Stimulated activated CD8-positive, alpha-beta memory T cell treated with anti-CD3 and anti-CD28 coated beads, Interleukin-7, amount 100 ng/mL, for 1 hour (primary cell): ENCODE results near the gene SRCAP.
"Not testable (repeated sequence)": the region's sequence is repeated elsewhere in the genome, so short reads cannot be mapped to it uniquely, and the experiment has no call there.

Experiments
- DNase-seq, 2 donors: peaks; one replicate each; pipeline ENCODE4 v3.0.0-alpha.2; 2020; ENCODE audit warnings: low read depth in 2 of 2

Gene SRCAP

DNA sequence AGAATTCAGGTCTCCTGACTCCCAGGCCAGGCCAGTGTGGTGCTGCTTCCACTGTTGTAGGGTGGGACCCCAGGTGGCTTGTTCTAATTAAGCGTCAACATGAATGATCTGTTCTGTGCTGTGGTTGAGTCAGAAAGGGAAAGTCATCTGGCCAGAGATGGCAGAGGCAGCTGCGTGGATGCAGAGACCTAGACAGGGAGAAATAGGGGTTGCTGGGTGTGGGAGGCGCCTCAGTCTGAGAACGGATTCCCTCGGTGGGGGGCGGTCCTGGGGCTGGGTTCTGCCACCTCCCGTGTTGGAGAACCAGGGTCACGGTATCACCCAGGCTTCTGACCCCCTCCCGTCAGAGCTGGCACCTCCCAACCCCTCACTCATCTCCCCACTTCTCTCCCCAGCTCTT lies 35.2 kb upstream of the SRCAP start:
- no peak for DNase-seq

GRCh38 chr16:30664616-30665109 lies 34.3 kb upstream of the SRCAP start:
- DNase-seq = no peak

DNA sequence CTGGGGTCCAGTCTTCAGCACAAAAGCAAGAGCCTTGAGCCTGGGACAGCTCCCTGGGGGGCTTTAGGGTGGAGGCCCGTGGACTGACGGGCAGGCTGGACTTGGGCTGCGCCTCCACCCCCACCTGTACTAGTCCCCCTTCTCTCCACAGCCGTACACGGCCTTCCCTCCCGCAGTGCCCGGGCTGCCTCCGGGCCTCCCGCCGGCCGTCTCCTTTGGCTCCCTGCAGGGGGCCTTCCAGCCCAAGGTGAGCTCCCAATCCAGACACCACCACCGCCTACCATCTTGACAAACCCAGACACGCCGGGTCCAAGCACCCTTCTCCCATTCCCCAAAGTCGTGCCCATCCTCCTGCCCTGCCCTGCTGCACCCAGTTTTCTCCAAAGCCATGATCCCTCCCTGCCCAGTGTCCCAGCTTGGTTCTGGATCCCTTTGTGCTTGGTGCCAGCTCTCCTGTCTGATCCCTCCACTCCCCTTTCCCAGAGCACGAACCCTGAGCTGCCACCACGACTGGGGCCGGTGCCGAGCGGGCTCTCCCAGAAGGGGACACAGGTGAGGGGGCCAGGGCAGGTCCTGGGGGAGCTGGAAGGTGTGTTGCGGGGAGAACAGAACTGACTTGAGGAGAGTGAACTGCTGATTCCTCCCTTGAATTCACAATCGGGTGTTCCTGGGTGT lies 33.7 kb upstream of the SRCAP start:
- DNase-seq = no peak

DNA sequence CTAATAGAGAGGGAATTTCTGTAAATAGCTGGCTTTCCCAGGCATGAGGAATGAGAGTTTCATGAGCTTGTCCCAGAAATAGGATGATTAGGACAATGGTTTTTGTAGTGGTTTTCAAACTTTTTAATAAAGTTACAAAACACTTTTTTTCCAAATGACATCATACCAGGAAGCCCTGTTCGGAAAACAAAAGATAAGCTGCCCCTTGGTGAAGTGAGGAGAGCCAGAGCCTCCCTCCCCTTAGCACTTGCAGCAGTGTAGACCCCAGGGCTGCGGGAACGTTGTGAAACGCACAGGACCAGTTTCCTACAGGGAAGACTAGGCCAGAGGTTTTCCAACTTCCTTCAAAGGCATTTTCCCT lies 33.2 kb upstream of the SRCAP start:
- DNase-seq = no peak

- no peak for DNase-seq
Observed at GRCh38 chr16:30666681-30667080, 32.3 kb upstream of the SRCAP start.

- DNase-seq = no peak
Observed at GRCh38 chr16:30667361-30667905, 31.5 kb upstream of the SRCAP start.

- no peak for DNase-seq
Observed at GRCh38 chr16:30668393-30668792, 30.6 kb upstream of the SRCAP start.

GRCh38 chr16:30669026-30669902 lies 29.7 kb upstream of the SRCAP start:
- no peak for DNase-seq

DNA sequence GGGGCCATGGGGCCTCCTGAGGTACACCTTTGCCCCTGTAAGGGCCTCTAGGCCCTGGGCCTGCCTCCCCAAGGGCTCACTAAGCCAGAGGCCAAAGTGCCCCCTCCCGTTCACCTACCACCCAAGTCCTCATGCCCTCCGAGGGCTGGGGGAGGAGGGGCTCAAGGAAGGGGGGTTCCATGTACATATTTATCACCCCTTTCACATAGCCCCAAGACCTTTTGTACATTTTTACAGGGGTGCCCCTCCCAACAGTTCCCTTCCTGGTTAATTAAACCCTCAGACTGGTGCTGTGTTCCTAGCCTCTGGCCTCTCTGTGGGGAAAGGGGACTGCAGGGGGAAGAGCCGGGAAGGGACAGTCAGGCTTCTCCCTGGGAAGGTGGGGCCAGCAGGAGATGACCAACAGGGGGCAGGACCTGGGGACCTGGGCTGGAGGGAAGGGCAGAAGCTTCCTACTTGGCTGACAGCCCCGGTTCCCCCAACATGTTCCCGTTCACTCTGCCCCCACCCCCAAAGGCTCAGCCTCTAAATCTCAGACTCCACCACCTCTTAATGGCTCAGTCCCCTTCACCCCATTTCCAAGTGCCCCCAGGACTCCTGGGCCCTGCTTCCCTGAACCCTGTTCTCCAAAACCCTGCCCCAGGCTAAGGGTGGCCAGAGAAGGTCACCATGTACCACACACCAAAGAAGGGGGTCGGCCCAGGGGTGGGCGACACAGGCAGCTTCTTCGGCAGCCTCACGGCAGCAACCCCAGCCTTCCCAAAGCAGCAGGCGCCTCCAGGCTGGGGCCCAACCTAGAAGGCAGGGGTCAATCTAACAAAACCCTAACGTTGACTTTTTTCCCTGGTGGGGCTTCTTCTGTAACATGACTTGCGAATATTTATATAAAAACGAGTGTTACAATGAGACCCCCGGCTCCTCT lies 28.8 kb upstream of the SRCAP start:
- no peak for DNase-seq

- no peak for DNase-seq
Observed at GRCh38 chr16:30675143-30675542, 23.8 kb upstream of the SRCAP start.

DNA sequence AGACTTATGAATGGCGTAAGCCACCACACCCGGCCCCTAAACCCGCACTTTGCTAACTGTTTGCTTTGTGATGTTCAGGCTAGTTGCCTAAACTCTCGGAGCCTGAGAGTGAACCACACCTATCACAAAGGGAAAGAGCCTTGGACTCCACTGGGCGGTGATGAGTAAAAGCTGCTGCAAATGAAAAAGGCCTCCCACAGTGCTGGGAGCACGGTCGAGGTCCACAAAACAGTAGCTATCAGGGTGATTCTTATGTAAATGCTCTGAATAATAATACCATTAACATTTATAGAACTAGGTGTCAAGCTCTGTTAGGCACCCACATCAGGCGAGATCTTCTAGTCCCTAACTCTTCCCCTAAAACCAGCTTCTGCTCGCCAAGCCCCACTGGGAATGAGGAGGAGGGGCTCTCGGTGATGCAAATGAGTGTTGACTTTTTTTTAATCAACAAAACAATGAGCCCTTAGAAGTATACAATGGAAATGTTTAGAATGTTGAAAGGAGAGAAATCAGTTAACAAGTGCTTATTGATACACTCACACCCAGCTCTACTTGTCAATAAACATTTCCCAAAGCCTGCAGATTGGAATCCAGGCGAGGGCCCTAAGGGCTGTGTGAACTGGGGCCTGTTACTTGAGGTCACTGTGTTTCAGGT lies 20.9 kb upstream of the SRCAP start:
- no peak for DNase-seq

DNA sequence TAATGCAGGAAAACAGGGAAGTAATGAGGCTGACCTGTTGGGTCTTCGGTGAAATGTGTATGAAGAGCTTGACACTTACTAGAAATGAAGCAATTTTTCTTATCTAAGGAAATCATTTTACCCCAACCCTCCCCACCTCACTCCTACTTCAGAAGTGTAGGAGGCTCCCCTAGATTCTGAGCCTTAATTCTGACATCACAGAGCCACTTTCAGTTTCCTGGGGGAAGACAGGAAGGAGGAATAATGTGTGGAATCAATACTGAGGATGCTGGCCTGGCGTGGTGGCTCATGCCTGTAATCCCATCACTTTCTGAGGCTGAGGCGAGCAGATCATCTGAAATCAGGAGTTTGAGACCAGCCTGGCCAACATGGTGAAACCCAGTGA lies 20.4 kb upstream of the SRCAP start:
- DNase-seq = no peak

- DNase-seq = no peak
Observed at GRCh38 chr16:30680326-30680725, 18.6 kb upstream of the SRCAP start.

DNA sequence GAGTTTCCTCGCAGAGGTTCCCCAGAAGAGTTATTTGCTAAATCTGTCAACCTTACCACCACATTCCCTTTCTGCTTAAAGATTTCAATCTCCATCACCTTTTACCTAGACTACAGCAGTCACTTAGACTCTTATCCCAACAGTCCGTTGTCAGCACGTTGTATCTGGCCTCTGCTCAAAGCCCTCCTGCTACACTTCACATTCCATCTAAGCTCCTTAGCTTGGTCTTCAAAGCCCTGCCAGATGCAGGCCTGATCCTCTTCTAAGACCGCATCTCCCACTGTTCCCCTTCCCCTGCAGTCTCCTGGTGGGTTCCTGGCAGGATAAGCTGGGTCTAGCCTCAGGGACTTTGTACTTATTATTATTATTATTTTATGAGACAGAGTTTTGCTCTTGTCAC lies 10.3 kb upstream of the SRCAP start:
- no peak for DNase-seq

- DNase-seq = no peak
Observed at GRCh38 chr16:30691907-30692306, 7.1 kb upstream of the SRCAP start.

DNA sequence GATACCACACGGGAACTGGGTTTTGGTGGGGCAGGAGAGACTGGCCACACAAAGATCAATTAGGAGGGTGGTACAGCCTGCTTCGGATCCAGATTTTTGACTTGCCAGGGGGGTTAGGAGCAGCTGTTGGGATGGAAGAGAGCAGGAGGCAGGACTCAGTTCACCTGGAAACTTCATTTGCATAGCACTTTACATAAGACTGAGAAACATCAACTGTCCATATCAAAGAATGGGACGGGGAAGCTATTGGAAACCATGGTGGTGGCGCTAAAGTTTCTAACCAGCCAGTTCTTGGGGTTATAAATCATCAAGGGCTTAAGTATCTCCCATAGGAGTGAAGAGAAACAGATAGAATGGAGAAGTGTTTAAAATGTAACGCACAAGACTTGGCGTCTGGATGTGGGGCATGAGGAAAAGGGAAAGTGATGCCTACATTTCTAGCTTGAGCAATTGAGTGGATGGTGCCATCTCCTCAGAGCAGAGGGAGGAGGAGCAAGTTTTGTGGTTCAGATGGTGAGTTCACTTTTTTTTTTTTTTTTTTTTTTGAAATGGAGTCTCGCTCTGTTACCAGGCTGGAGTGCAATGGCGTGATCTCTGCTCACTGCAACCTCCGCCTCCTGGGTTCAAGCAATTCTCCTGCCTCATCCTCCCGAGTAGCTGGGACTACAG lies 6.4 kb upstream of the SRCAP start:
- DNase-seq = no peak

- no peak for DNase-seq
Observed at GRCh38 chr16:30694926-30695693, 3.9 kb upstream of the SRCAP start.

DNA sequence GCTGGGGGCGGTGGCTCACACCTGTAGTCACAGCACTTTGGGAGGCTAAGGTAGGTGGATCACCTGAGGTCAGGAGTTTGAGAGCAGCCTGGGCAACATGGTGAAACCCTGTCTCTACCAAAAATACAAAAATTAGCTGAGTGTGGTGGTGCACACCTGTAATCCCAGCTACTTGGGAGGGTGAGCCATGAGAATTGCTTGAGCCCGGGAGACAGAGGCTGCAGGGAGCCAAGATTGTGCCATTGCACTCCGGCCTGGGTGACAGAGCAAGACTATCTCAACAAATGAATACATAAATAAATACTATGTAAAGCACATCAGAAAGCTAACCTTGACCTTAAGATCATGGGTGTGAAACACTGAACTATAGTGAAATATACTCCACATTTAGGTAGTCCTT lies 2.3 kb upstream of the SRCAP start:
- not testable (repeated sequence) for DNase-seq

DNA sequence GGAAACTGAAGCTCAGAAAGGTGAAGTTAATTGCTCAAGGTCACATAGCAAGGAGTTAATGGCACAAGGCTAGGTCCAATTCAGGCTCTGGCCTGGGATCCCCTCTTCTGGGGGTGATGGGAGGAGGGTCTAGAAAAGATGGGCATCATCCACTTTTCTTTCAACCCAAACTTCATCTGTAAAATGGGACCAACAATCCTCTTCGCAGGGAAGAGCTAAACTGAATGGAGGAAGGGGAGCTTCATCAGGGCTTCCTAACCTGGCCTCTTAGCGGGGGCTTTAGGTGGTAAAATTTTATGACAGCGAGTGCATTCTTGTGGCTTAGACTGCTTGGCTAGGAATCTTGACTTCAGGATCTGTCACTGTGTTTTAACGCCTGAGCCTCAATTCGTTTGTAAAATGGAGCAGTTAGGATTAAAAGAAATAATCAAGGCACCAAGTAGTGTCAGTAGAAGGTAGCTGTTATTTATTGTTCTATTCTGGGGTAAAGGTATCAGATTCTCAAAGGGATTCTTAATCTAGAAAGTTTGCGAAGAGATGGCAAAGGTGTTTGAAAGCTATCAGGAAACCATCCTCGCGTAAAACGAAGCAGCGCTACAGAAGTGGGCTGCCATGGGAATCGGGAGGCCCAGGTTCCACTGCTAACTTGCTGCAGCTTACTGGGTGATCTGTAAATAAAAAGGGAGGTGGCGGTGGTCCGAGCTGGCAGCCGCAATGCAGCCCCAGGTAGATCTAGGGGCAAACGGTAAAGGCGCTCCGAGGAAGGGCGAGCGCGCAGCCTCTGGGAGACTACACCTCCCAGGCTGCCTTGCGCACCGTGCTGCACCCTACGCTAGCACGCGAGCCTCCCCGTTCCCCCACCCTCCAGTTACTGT lies 1.5 kb upstream of the SRCAP start:
- no peak for DNase-seq
